Measurements from ENCODE around the gene VGLL4. TPM values are rescaled to one million over a fixed set of nuclear protein-coding genes. Genes with fewer than 3 reads are reported as not detected.

Gene VGLL4
- total RNA-seq, 6 donors from 2014 or later = 46.5 to 93.6 (median 60.1) TPM

DNA sequence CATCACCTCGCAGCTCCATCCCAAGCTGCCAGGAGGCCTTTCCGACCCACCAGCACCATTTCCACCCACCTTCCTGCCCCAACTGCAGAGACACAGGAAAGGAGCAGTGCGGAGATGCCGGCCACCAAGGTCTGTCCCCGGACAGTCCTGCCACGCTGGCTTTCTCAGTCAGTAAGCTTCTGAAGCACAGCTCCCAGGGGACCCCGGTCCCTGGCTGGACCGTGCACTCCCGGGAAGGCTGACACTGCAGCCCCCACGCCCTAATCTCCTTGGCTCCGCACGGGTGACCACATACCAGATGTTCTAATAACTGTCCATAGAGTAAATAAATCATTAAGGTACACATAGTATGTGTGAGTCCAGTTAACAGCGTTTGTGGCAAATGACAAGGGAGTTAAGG is 73.5 kb downstream of the VGLL4 start:
- H3K4me1 ChIP-seq = peaks cover 14 to 38% (median 24%) of the 10 kb centered on the region in 4 donors
- peak overlapping the region; percentile 16 to 83 (median 72) for H3K27ac ChIP-seq
- DNase-seq = peak in 1 of 2 donors; percentile 60
- H3K27me3 ChIP-seq = no peaks in the 10 kb centered on the region
- 72 to 75% methylated on average over 8 to 13 of the region's 13 CpGs for WGBS, 2 donors
- peaks cover 0 to 27% (median 3%) of the 10 kb centered on the region in 4 donors for H3K36me3 ChIP-seq
- no peaks in the 10 kb centered on the region for H3K9me3 ChIP-seq
- TF ChIP-seq, protein P1, sequence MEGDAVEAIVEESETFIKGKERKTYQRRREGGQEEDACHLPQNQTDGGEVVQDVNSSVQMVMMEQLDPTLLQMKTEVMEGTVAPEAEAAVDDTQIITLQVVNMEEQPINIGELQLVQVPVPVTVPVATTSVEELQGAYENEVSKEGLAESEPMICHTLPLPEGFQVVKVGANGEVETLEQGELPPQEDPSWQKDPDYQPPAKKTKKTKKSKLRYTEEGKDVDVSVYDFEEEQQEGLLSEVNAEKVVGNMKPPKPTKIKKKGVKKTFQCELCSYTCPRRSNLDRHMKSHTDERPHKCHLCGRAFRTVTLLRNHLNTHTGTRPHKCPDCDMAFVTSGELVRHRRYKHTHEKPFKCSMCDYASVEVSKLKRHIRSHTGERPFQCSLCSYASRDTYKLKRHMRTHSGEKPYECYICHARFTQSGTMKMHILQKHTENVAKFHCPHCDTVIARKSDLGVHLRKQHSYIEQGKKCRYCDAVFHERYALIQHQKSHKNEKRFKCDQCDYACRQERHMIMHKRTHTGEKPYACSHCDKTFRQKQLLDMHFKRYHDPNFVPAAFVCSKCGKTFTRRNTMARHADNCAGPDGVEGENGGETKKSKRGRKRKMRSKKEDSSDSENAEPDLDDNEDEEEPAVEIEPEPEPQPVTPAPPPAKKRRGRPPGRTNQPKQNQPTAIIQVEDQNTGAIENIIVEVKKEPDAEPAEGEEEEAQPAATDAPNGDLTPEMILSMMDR (IDR thresholded peaks at IDR 0.05) = no peak
- no peak for TF ChIP-seq EP300 (IDR thresholded peaks at IDR 0.05)
- TF ChIP-seq POLR2AphosphoS5 (IDR thresholded peaks at IDR 0.05) = no peak
- TF ChIP-seq POLR2A (IDR thresholded peaks at IDR 0.05) = no peak
- ATAC-seq (ENCODE audit: low FRiP score in 2 of 2) = no peak
- no peak overlapping the region for H3K4me3 ChIP-seq

DNA sequence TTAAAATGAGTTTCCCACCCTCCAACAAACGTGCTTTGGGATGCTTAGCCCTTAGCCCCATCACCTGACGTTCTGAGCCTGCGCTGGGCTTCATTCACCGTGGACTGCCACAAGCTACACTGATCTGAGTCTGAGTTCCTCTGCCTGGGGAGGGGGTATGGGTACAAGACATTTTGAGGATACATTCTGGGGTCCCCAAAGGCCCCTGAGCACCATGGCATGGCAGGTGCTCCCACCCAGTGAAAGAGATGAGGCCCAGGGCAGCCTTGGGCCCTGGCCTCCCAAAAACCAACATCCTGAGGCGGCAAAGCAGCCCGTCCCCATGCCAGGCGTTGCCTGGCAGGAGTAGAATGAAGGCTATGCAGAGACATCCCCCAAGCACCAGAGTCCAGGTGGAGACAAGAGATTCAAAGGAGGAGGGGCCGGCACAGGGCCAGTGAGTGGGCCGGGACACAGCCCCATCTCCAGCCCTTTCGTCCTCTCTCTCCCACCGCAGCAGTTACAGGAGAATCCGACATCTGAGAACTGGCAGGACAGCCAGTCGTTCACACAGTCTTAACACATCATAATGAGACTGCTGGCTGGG is 74.5 kb downstream of the VGLL4 start:
- Histone ChIP-seq H3K27me3 (no peaks in the 10 kb centered on the region), H3K4me1 (peaks cover 14 to 38% (median 24%) of the 10 kb centered on the region in 4 donors), H3K9me3 (no peaks in the 10 kb centered on the region), H3K4me3 (no peak overlapping the region), H3K27ac (peak overlapping the region; percentile 65 to 83 (median 74)), H3K36me3 (peaks cover 0 to 29% (median 8%) of the 10 kb centered on the region in 4 donors)
- ATAC-seq (ENCODE audit: low FRiP score in 2 of 2) (no peak), DNase-seq (no peak)
- TF ChIP-seq, protein P1 (IDR thresholded peaks at IDR 0.05) = no peak
- 85 to 90% methylated on average over 11 to 13 of the region's 13 CpGs for WGBS, 2 donors

- peak in 1 of 2 donors; percentile 73 for DNase-seq
- no peak overlapping the region for H3K4me3 ChIP-seq
- no peaks in the 10 kb centered on the region for H3K27me3 ChIP-seq
- H3K27ac ChIP-seq = peak overlapping the region; percentile 65 to 83 (median 74)
- TF ChIP-seq POLR2AphosphoS5 (IDR thresholded peaks at IDR 0.05) = peak; percentile 15 to 25
- TF ChIP-seq, protein P1 (IDR thresholded peaks at IDR 0.05) = no peak
- H3K36me3 ChIP-seq = peaks cover 0 to 35% (median 9%) of the 10 kb centered on the region in 4 donors
- H3K4me1 ChIP-seq = peaks cover 14 to 38% (median 23%) of the 10 kb centered on the region in 4 donors
- no peaks in the 10 kb centered on the region for H3K9me3 ChIP-seq
- peak in 1 of 2 donors; percentile 84 for ATAC-seq (ENCODE audit: low FRiP score in 2 of 2)
- 71 to 79% methylated on average over 17 to 20 of the region's 29 CpGs for WGBS, 2 donors
Measured at GRCh38 chr3:11568503-11569155, 75.1 kb downstream of the VGLL4 start.

- peaks cover 0 to 39% (median 17%) of the 10 kb centered on the region in 4 donors for H3K36me3 ChIP-seq
- no peak for DNase-seq
Measured at GRCh38 chr3:11567516-11568467, 75.9 kb downstream of the VGLL4 start.

More at GRCh38 chr3:11567516-11568467, 75.9 kb downstream of the VGLL4 start:
- no peaks in the 10 kb centered on the region for H3K27me3 ChIP-seq
- H3K4me1 ChIP-seq = peaks cover 14 to 43% (median 23%) of the 10 kb centered on the region in 4 donors
- peak in 1 of 2 donors; percentile 47 for ATAC-seq (ENCODE audit: low FRiP score in 2 of 2)
- no peaks in the 10 kb centered on the region for H3K9me3 ChIP-seq
- no peak overlapping the region for H3K4me3 ChIP-seq
- TF ChIP-seq, protein P1 (IDR thresholded peaks at IDR 0.05) = no peak
- TF ChIP-seq EP300 (IDR thresholded peaks at IDR 0.05) (no peak), POLR2AphosphoS5 (IDR thresholded peaks at IDR 0.05) (no peak), POLR2A (IDR thresholded peaks at IDR 0.05) (no peak)
- H3K27ac ChIP-seq = peak overlapping the region; percentile 65 to 83 (median 74)
- 94% methylated on average over 18 to 27 of the region's 27 CpGs for WGBS, 2 donors
